H9 (cell line): ENCODE measurements around the gene HSD3B1. TPM values are rescaled to one million over a fixed set of nuclear protein-coding genes. Genes with fewer than 3 reads are reported as not detected.

Source experiments
- DNase-seq: peaks from one replicate; pipeline ENCODE4 v3.0.0-alpha.2; 2017
- H2AFZ ChIP-seq: one replicate; pipeline ENCODE4 v1.6.1; 2013; ENCODE audit warnings: mild to moderate bottlenecking, low read length, control low read depth, moderate library complexity
- H2AK5ac ChIP-seq: 2 replicates; pipeline ENCODE4 v1.6.1; 2013; ENCODE audit warnings: low read length, control low read depth, mixed read lengths; ENCODE audit not compliant: insufficient read length
- H2BK120ac ChIP-seq: one replicate; pipeline ENCODE4 v1.6.1; 2013; ENCODE audit warnings: low read depth, mild to moderate bottlenecking, low read length, control low read depth, inconsistent platforms; ENCODE audit not compliant: poor library complexity, severe bottlenecking
- H2BK12ac ChIP-seq: 2 replicates; pipeline ENCODE4 v1.6.1; 2013; ENCODE audit warnings: low read length, control low read depth, mixed read lengths, low read depth; ENCODE audit not compliant: insufficient read length
- H2BK15ac ChIP-seq: 2 replicates; pipeline ENCODE4 v1.6.1; 2013; ENCODE audit warnings: low read depth, low read length, control low read depth
- H2BK20ac ChIP-seq: one replicate; pipeline ENCODE4 v1.6.1; 2013; ENCODE audit warnings: low read depth, mild to moderate bottlenecking, low read length, control low read depth, inconsistent platforms; ENCODE audit not compliant: poor library complexity, severe bottlenecking
- H2BK5ac ChIP-seq: 2 replicates; pipeline ENCODE4 v1.6.1; 2013; ENCODE audit warnings: low read length, control low read depth, mixed read lengths; ENCODE audit not compliant: insufficient read length
- H3K14ac ChIP-seq: 2 replicates; pipeline ENCODE4 v1.6.1; 2013; ENCODE audit warnings: low read length, control low read depth; ENCODE audit not compliant: insufficient read depth
- H3K18ac ChIP-seq: 2 replicates; pipeline ENCODE4 v1.6.1; 2013; ENCODE audit warnings: low read depth, mild to moderate bottlenecking, mixed read lengths, low read length, control low read depth; ENCODE audit not compliant: insufficient read length
- H3K23ac ChIP-seq: 2 replicates; pipeline ENCODE4 v1.6.1; 2013; ENCODE audit warnings: low read length, control low read depth, mixed read lengths, low read depth; ENCODE audit not compliant: insufficient read length
- H3K23me2 ChIP-seq: 2 replicates; pipeline ENCODE4 v1.6.1; 2013; ENCODE audit warnings: low read depth, mild to moderate bottlenecking, mixed read lengths, low read length, control low read depth; ENCODE audit not compliant: insufficient read length, poor library complexity, severe bottlenecking
- H3K27ac ChIP-seq: 2 replicates; pipeline ENCODE4 v1.5.1; 2013; ENCODE audit warnings: low read length, control low read depth, mixed read lengths, low read depth; ENCODE audit not compliant: insufficient read length
- H3K27me3 ChIP-seq: 2 replicates; pipeline ENCODE4 v1.6.1; 2013; ENCODE audit warnings: low read length, control low read depth, inconsistent platforms; ENCODE audit not compliant: insufficient read depth
- H3K4ac ChIP-seq: 2 replicates; pipeline ENCODE4 v1.6.1; 2013; ENCODE audit warnings: low read depth, mild to moderate bottlenecking, control low read depth, inconsistent platforms, low read length, moderate library complexity
- H3K4me1 ChIP-seq: 2 replicates; pipeline ENCODE4 v1.6.1; 2013; ENCODE audit warnings: low read length, control low read depth, inconsistent platforms; ENCODE audit not compliant: insufficient read depth
- H3K4me2 ChIP-seq: 2 replicates; pipeline ENCODE4 v1.6.1; 2013; ENCODE audit warnings: low read length, control low read depth, mixed read lengths; ENCODE audit not compliant: insufficient read length, insufficient read depth
- H3K56ac ChIP-seq: 2 replicates; pipeline ENCODE4 v1.6.1; 2013; ENCODE audit warnings: low read depth, mild to moderate bottlenecking, mixed read lengths, low read length, control low read depth; ENCODE audit not compliant: insufficient read length
- H3K79me1 ChIP-seq: 2 replicates; pipeline ENCODE4 v1.6.1; 2013; ENCODE audit warnings: low read depth, mild to moderate bottlenecking, moderate library complexity, low read length, control low read depth, inconsistent platforms; ENCODE audit not compliant: insufficient read depth, poor library complexity, severe bottlenecking
- H3K79me2 ChIP-seq: 2 replicates; pipeline ENCODE4 v1.6.1; 2013; ENCODE audit warnings: low read length, control low read depth, inconsistent platforms; ENCODE audit not compliant: insufficient read depth
- H3K9ac ChIP-seq: 2 replicates; pipeline ENCODE4 v1.6.1; 2013; ENCODE audit warnings: low read length, control low read depth, mixed read lengths; ENCODE audit not compliant: insufficient read length; ENCODE audit errors: extremely low read depth
- H3K9me3 ChIP-seq: one replicate; pipeline ENCODE4 v1.6.1; 2013; ENCODE audit warnings: low read depth, low read length, inconsistent platforms; ENCODE audit not compliant: control insufficient read depth
- H3T11ph ChIP-seq: one replicate; pipeline ENCODE4 v1.6.1; 2013; ENCODE audit warnings: mild to moderate bottlenecking, low read length, control low read depth, inconsistent platforms
- H4K20me1 ChIP-seq: one replicate; pipeline ENCODE4 v1.6.1; 2013; ENCODE audit not compliant: control insufficient read depth, insufficient read length, insufficient read depth
- H4K5ac ChIP-seq: 2 replicates; pipeline ENCODE4 v1.6.1; 2013; ENCODE audit warnings: low read depth, mild to moderate bottlenecking, mixed read lengths, low read length, control low read depth; ENCODE audit not compliant: insufficient read length
- H4K8ac ChIP-seq: replicated peaks from 2 replicates; pipeline ENCODE4 v1.6.1; 2013; ENCODE audit warnings: low read length, control low read depth, mixed read lengths, low read depth; ENCODE audit not compliant: insufficient read length
- H4K91ac ChIP-seq: 2 replicates; pipeline ENCODE4 v1.6.1; 2013; ENCODE audit warnings: low read depth, mild to moderate bottlenecking, moderate library complexity, mixed read lengths, low read length, control low read depth; ENCODE audit not compliant: insufficient read length
- H3K27ac Mint-ChIP-seq, 3 experiments: 2 replicates in 2 of 3; 3 replicates in 1 of 3; pipeline ENCODE4 v1.8.0; 2020 to 2021; ENCODE audit warnings: mixed read lengths in 3 of 3, mild to moderate bottlenecking in 1 of 3, moderate library complexity in 1 of 3
- H3K27me3 Mint-ChIP-seq: 2 replicates; pipeline ENCODE4 v1.8.0; 2021; ENCODE audit warnings: low read depth, mild to moderate bottlenecking, moderate library complexity, mixed read lengths
- H3K36me3 Mint-ChIP-seq, 3 experiments: 2 replicates in 2 of 3; 3 replicates in 1 of 3; pipeline ENCODE4 v1.8.0; 2020 to 2021; ENCODE audit warnings: low read depth in 3 of 3, mixed read lengths in 3 of 3; ENCODE audit not compliant: insufficient read depth in 1 of 3
- H3K4me1 Mint-ChIP-seq, 2 experiments: 2 replicates each; pipeline ENCODE4 v1.8.0; 2020; ENCODE audit warnings: mixed read lengths in 2 of 2
- H3K4me3 Mint-ChIP-seq, 2 experiments: 2 replicates in 1 of 2; 3 replicates in 1 of 2; pipeline ENCODE4 v1.8.0; 2020 to 2021; ENCODE audit warnings: mild to moderate bottlenecking in 2 of 2, mixed read lengths in 2 of 2, moderate library complexity in 1 of 2
- H3K9me3 Mint-ChIP-seq, 2 experiments: 2 replicates in 1 of 2; 3 replicates in 1 of 2; pipeline ENCODE4 v1.8.0; 2020; ENCODE audit warnings: mild to moderate bottlenecking in 2 of 2, mixed read lengths in 2 of 2, moderate library complexity in 1 of 2
- CTCF ChIP-seq: fragments of 200-600 bp; sonication (generic); conservative IDR thresholded peaks from 3 replicates; pipeline ENCODE4 v1.8.0; 2021; ENCODE audit warnings: antibody characterized with exemption, mild to moderate bottlenecking
- total RNA-seq: library from RNA; stranded (reverse); gene quantifications from 2 replicates; pipeline ENCODE4 v1.2.1, GENCODE V29; 2021

The HSD3B1 gene
- total RNA-seq, 1 experiment from 2014 or later, result not detected

GRCh38 chr1:119554183-119554582, 47.2 kb downstream of the HSD3B1 start:
- H3K56ac ChIP-seq, result no peak overlapping the region
- no peak overlapping the region for H2BK12ac ChIP-seq
- H3K18ac ChIP-seq, result no peak overlapping the region
- no peak overlapping the region for H2BK15ac ChIP-seq
- H3K79me1 ChIP-seq, result no peaks in the 10 kb centered on the region
- H4K20me1 ChIP-seq, result no peaks in the 10 kb centered on the region
- H3K9ac ChIP-seq, result no peak overlapping the region
- H3K4ac ChIP-seq, result no peak overlapping the region
- DNase-seq, result no peak
- H3K79me2 ChIP-seq, result no peaks in the 10 kb centered on the region
- no peak overlapping the region for H3K27ac ChIP-seq
- H3K23me2 ChIP-seq, result no peaks in the 10 kb centered on the region
- H3K9me3 ChIP-seq, result no peaks in the 10 kb centered on the region
- H3K4me1 Mint-ChIP-seq, result peaks cover 3 to 10% of the 10 kb centered on the region in 2 experiments; a peak in 2 of 4 replicates
- TF ChIP-seq CTCF, result no peak
- no peaks in the 10 kb centered on the region for H3K36me3 Mint-ChIP-seq
- no peak overlapping the region for H4K5ac ChIP-seq
- no peaks in the 10 kb centered on the region for H3K27me3 Mint-ChIP-seq
- no peak overlapping the region for H3K14ac ChIP-seq
- no peak overlapping the region for H2BK120ac ChIP-seq
- H3T11ph ChIP-seq, result no peak overlapping the region
- H2AFZ ChIP-seq, result no peak overlapping the region
- no peaks in the 10 kb centered on the region for H3K9me3 Mint-ChIP-seq
- H3K27me3 ChIP-seq, result no peaks in the 10 kb centered on the region
- H3K23ac ChIP-seq, result no peak overlapping the region
- H4K8ac ChIP-seq, result no peak overlapping the region
- H3K4me1 ChIP-seq, result no peaks in the 10 kb centered on the region
- H2BK20ac ChIP-seq, result no peak overlapping the region
- no peak overlapping the region for H3K27ac Mint-ChIP-seq
- H2AK5ac ChIP-seq, result no peak overlapping the region
- H2BK5ac ChIP-seq, result no peak overlapping the region
- no peak overlapping the region for H3K4me3 Mint-ChIP-seq
- no peak overlapping the region for H3K4me2 ChIP-seq
- H4K91ac ChIP-seq, result no peak overlapping the region
